Measurements from ENCODE around the gene CERK. TPM values are rescaled to one million over a fixed set of nuclear protein-coding genes. Genes with fewer than 3 reads are reported as not detected.

CERK gene
- total RNA-seq, 1 donor from 2014 or later, result 67.5 TPM

GRCh38 chr22:46747646-46748045, 9.6 kb upstream of the CERK start:
- DNase-seq (ENCODE audit: extremely low spot score, unreplicated experiment), result no peak
- Mint-ChIP-seq H3K36me3 (no peaks in the 10 kb centered on the region), H3K27ac (no peak overlapping the region), H3K4me3 (no peak overlapping the region), H3K4me1 (ENCODE audit: unreplicated experiment) (peaks cover 4% of the 10 kb centered on the region), H3K9me3 (no peaks in the 10 kb centered on the region), H3K27me3 (peaks cover 20% of the 10 kb centered on the region)
- TF ChIP-seq CTCF (conservative IDR thresholded peaks at IDR 0.05), result no peak

- no peak for DNase-seq (ENCODE audit: extremely low spot score, unreplicated experiment)
- H3K4me1 Mint-ChIP-seq (ENCODE audit: unreplicated experiment), result peaks cover 4% of the 10 kb centered on the region
- no peak for TF ChIP-seq CTCF (conservative IDR thresholded peaks at IDR 0.05)
- no peak overlapping the region for H3K27ac Mint-ChIP-seq
- no peak overlapping the region for H3K4me3 Mint-ChIP-seq
- no peaks in the 10 kb centered on the region for H3K36me3 Mint-ChIP-seq
- H3K9me3 Mint-ChIP-seq, result no peaks in the 10 kb centered on the region
- peaks cover 20% of the 10 kb centered on the region for H3K27me3 Mint-ChIP-seq
Measured at GRCh38 chr22:46746620-46747019, 8.6 kb upstream of the CERK start.

GRCh38 chr22:46746192-46746591, 8.1 kb upstream of the CERK start:
- DNase-seq (ENCODE audit: extremely low spot score, unreplicated experiment), result no peak
- Mint-ChIP-seq H3K36me3 (no peaks in the 10 kb centered on the region), H3K27me3 (peaks cover 20% of the 10 kb centered on the region), H3K9me3 (no peaks in the 10 kb centered on the region), H3K4me3 (no peak overlapping the region), H3K4me1 (ENCODE audit: unreplicated experiment) (peaks cover 4% of the 10 kb centered on the region), H3K27ac (no peak overlapping the region)
- TF ChIP-seq CTCF (conservative IDR thresholded peaks at IDR 0.05), result no peak

GRCh38 chr22:46744581-46744980, 6.5 kb upstream of the CERK start:
- Mint-ChIP-seq H3K36me3 (no peaks in the 10 kb centered on the region), H3K4me3 (no peak overlapping the region), H3K27me3 (peaks cover 18% of the 10 kb centered on the region), H3K27ac (peak overlapping the region; percentile 55), H3K9me3 (no peaks in the 10 kb centered on the region), H3K4me1 (ENCODE audit: unreplicated experiment) (peaks cover 2% of the 10 kb centered on the region)
- no peak for TF ChIP-seq CTCF (conservative IDR thresholded peaks at IDR 0.05)
- DNase-seq (ENCODE audit: extremely low spot score, unreplicated experiment), result no peak

GRCh38 chr22:46742576-46743221, 4.6 kb upstream of the CERK start:
- H3K27ac Mint-ChIP-seq, result peak overlapping the region; percentile 75
- H3K36me3 Mint-ChIP-seq, result no peaks in the 10 kb centered on the region
- peaks cover 13% of the 10 kb centered on the region for H3K27me3 Mint-ChIP-seq
- H3K4me3 Mint-ChIP-seq, result peak overlapping the region; percentile 34
- TF ChIP-seq CTCF (conservative IDR thresholded peaks at IDR 0.05), result no peak
- peaks cover 9% of the 10 kb centered on the region for H3K4me1 Mint-ChIP-seq (ENCODE audit: unreplicated experiment)
- no peak for DNase-seq (ENCODE audit: extremely low spot score, unreplicated experiment)
- H3K9me3 Mint-ChIP-seq, result no peaks in the 10 kb centered on the region
